HepG2 (cell line): ENCODE results near the gene PDZD2. TPM values are rescaled to one million over a fixed set of nuclear protein-coding genes. Genes with fewer than 3 reads are reported as not detected.

Experiments
- ATAC-seq: fragments of 200-7000 bp; cut with Tn5 transposase; 3 replicates; pipeline ENCODE4 v1.9.1; 2020; ENCODE audit warnings: mild to moderate bottlenecking, moderate library complexity
- BruUV-seq: library from RNA; stranded (reverse); fragments of 400-500 nt; replicated peaks from 2 replicates; lab custom pipeline; 2021; lab: Mats Ljungman, UMichigan
- CTCF ChIA-PET: fragments of 300-600 bp; formaldehyde crosslinking; extraction: SDS; loops from one replicate; lab custom pipeline; 2021; ENCODE audit warnings: low total read pairs, inconsistent platforms, low intra/inter-chr PET ratio; lab: Yijun Ruan, JAX
- POLR2A ChIA-PET: fragments of 350-600 bp; sonication (Branson Sonifier 250); formaldehyde crosslinking; loops from one replicate; lab custom pipeline; 2020; ENCODE audit warnings: antibody characterized with exemption, inconsistent platforms; lab: Yijun Ruan, JAX
- DNase-seq: peaks from one replicate; pipeline ENCODE4 v3.0.0-alpha.2; 2015; ENCODE audit warnings: low spot score
- FAIRE-seq: peaks from 3 replicates; lab custom pipeline; 2011; peaks lifted over from hg19 to GRCh38; lab: Jason Lieb, UNC
- H2AFZ ChIP-seq: one replicate; pipeline ENCODE4 v1.6.1; 2011; ENCODE audit warnings: low read length, inconsistent platforms
- H3K27ac ChIP-seq: fragments of 300-600 bp; 3 replicates; pipeline ENCODE4 v1.8.0; 2011; ENCODE audit warnings: mixed run types, mild to moderate bottlenecking, mixed read lengths, low read length, inconsistent platforms; ENCODE audit not compliant: insufficient read depth; ENCODE audit errors: extremely low read length
- H3K27me3 ChIP-seq, 2 experiments: fragments of 200-600 bp in 1 of 2; 2 replicates in 1 of 2; 3 replicates in 1 of 2; pipeline versions ENCODE4 v1.6.0 to v1.8.0; 2011; ENCODE audit warnings: low read length in 2 of 2, mild to moderate bottlenecking in 2 of 2, moderate library complexity in 2 of 2, inconsistent platforms in 1 of 2; ENCODE audit not compliant: insufficient read depth in 2 of 2, control insufficient read depth in 1 of 2
- H3K36me3 ChIP-seq, 2 experiments: fragments of 200-600 bp in 1 of 2; replicated peaks in 1 of 2; 2 replicates in 1 of 2; 3 replicates in 1 of 2; pipeline versions ENCODE4 v1.5.1 to v1.8.0; 2011; ENCODE audit warnings: low read length in 2 of 2, inconsistent platforms in 1 of 2; ENCODE audit not compliant: insufficient read depth in 2 of 2, control insufficient read depth in 1 of 2
- H3K4me1 ChIP-seq: 2 replicates; pipeline ENCODE4 v1.5.1; 2012; ENCODE audit warnings: low read length, inconsistent platforms; ENCODE audit not compliant: insufficient read depth
- H3K4me2 ChIP-seq: 2 replicates; pipeline ENCODE4 v1.6.0; 2011; ENCODE audit warnings: low read depth, low read length, inconsistent platforms
- H3K4me3 ChIP-seq, 3 experiments: fragments of 200-600 bp in 1 of 3; sonication (generic), shearing (Covaris generic) in 1 of 3; replicated peaks in 1 of 3; 2 replicates each; pipeline ENCODE4 v1.5.1; 2011 to 2016; ENCODE audit warnings: low read length in 3 of 3, inconsistent platforms in 2 of 3, low read depth in 2 of 3, mild to moderate bottlenecking in 2 of 3, control low read depth in 1 of 3, mixed read lengths in 1 of 3; ENCODE audit not compliant: insufficient read depth in 1 of 3
- H3K79me2 ChIP-seq: one replicate; pipeline ENCODE4 v1.6.1; 2011; ENCODE audit warnings: low read length, inconsistent platforms; ENCODE audit not compliant: insufficient read depth
- H3K9ac ChIP-seq: 2 replicates; pipeline ENCODE4 v1.6.0; 2011; ENCODE audit warnings: mild to moderate bottlenecking, low read depth, low read length, inconsistent platforms; ENCODE audit not compliant: insufficient read depth
- H3K9me3 ChIP-seq: 2 replicates; pipeline ENCODE4 v1.5.1; 2012; ENCODE audit warnings: mild to moderate bottlenecking, low read length
- H4K20me1 ChIP-seq: 2 replicates; pipeline ENCODE4 v1.6.0; 2011; ENCODE audit warnings: inconsistent platforms, mild to moderate bottlenecking, low read length, moderate library complexity; ENCODE audit not compliant: insufficient read depth
- CEBPB ChIP-seq: IDR thresholded peaks from 2 replicates; pipeline ENCODE4 v1.6.1; 2011; ENCODE audit warnings: low read depth, low read length, improper control_type of control experiment, borderline replicate concordance
- CEBPG ChIP-seq: IDR thresholded peaks from 2 replicates; pipeline ENCODE4 v1.6.1; 2016
- DNMT1 ChIP-seq: sonication (generic); formaldehyde crosslinking; IDR thresholded peaks from 2 replicates; pipeline ENCODE4 v1.5.1; 2020; ENCODE audit warnings: mild to moderate bottlenecking, missing genetic modification reagents
- FOXO4 ChIP-seq: sonication (generic); formaldehyde crosslinking; conservative IDR thresholded peaks from 2 replicates; pipeline ENCODE4 v1.8.1; 2023; ENCODE audit warnings: missing genetic modification reagents
- HOMEZ ChIP-seq: IDR thresholded peaks from 2 replicates; pipeline ENCODE4 v1.6.1; 2016; ENCODE audit warnings: low read depth
- MXD3 ChIP-seq: IDR thresholded peaks from 2 replicates; pipeline ENCODE4 v1.6.1; 2016; ENCODE audit warnings: mild to moderate bottlenecking, missing biosample characterization, missing genetic modification reagents
- NR2F1 ChIP-seq, 2 experiments: fragments of 450-650 bp in 1 of 2; formaldehyde crosslinking in 1 of 2; IDR thresholded peaks; 2 replicates each; pipeline versions ENCODE4 v1.5.0 to v1.6.1; 2016 to 2020; ENCODE audit warnings: mild to moderate bottlenecking in 1 of 2, missing compliant biosample characterization in 1 of 2, missing genetic modification reagents in 1 of 2, moderate library complexity in 1 of 2
- NR2F6 ChIP-seq, 2 experiments: IDR thresholded peaks; 2 replicates each; pipeline ENCODE4 v1.6.1; 2016; ENCODE audit warnings: antibody characterized with exemption in 1 of 2, mild to moderate bottlenecking in 1 of 2
- POGK ChIP-seq: sonication (generic); formaldehyde crosslinking; conservative IDR thresholded peaks from 2 replicates; pipeline ENCODE4 v1.8.0; 2022; ENCODE audit warnings: mild to moderate bottlenecking, moderate library complexity, missing genetic modification reagents
- U2AF2 ChIP-seq: fragments of 200-400 bp; formaldehyde crosslinking; IDR thresholded peaks from 2 replicates; pipeline ENCODE4 v1.6.1; 2017; ENCODE audit warnings: low read depth, mild to moderate bottlenecking, low read length
- ZNF382 ChIP-seq: sonication (generic); formaldehyde crosslinking; IDR thresholded peaks from 2 replicates; pipeline ENCODE4 v1.5.0; 2020; ENCODE audit warnings: missing genetic modification reagents, mild to moderate bottlenecking, borderline replicate concordance
- ZNF644 ChIP-seq: IDR thresholded peaks from 2 replicates; pipeline ENCODE4 v1.6.1; 2016; ENCODE audit warnings: low read depth
- ZNF652 ChIP-seq: IDR thresholded peaks from 2 replicates; pipeline ENCODE4 v1.6.1; 2016; ENCODE audit warnings: low read depth, borderline replicate concordance
- ZNF687 ChIP-seq: sonication (generic); formaldehyde crosslinking; IDR thresholded peaks from 2 replicates; pipeline ENCODE4 v1.5.1; 2020; ENCODE audit warnings: mild to moderate bottlenecking, missing genetic modification reagents, moderate library complexity
- WGBS: methylation state at CpG from one replicate; pipeline ENCODE4 v1.1.6; 2017; ENCODE audit warnings: low lambda C conversion rate; 5-methylcytosine and 5-hydroxymethylcytosine counted together
- in situ Hi-C: cut with HindIII; loops from 2 replicates; pipeline ENCODE4 v1.10.0; 2017; ENCODE audit warnings: low pct_unique_long_range_greater_than_20kb; ENCODE audit not compliant: extremely low pct_ligation_motif_present
- intact Hi-C: fragments of 100-400 bp; cut with micrococcal nuclease; formaldehyde crosslinking; loops from one replicate; pipeline ENCODE4 v1.10.0; 2022; ENCODE audit not compliant: unreplicated experiment
- polyA plus RNA-seq, 8 experiments: library from polyadenylated mRNA; depleted of rRNA in 3 of 8; stranded (reverse) in 7 of 8; unstranded in 1 of 8; fragments of >200 nt; fragmentation: Illumina TruSeq in 4 of 8; extraction: Trizol in 4 of 8; gene quantifications; 2 replicates each; pipeline versions ENCODE4 v1.2.1 to v1.2.3, GENCODE V29; 2011 to 2016; ENCODE audit warnings: low read depth in 4 of 8, missing spikeins in 1 of 8, mixed read lengths in 1 of 8; ENCODE audit not compliant: insufficient read depth in 1 of 8
- total RNA-seq, 5 experiments: library from RNA; depleted of rRNA; stranded (reverse); fragments of >200 nt; fragmentation: Illumina TruSeq; extraction: Trizol; gene quantifications; 2 replicates each; pipeline ENCODE4 v1.2.3, GENCODE V29; 2016; ENCODE audit warnings: low read depth in 1 of 5

Gene PDZD2
- total and polyA plus RNA-seq, 2 of the 13 experiments (the other 11 are each of a cell fraction or from before 2014, with no cell fraction given) = 0.04 TPM; not detected in 1

GRCh38 chr5:32082701-32083100 lies 443.8 kb downstream of the PDZD2 start (continued):
- TF ChIP-seq ZNF382 (CRISPR knock-in tag) (no peak), U2AF2 (no peak)

- in situ Hi-C loops (no loop called here), intact Hi-C loops (loop anchor here (1.0 kb wide), 1 partner anchor 10 kb away; no protein-coding TSS in a partner anchor)
- ATAC-seq = peak; percentile 76
- Histone ChIP-seq H3K27ac (no peak overlapping the region), H2AFZ (no peak overlapping the region), H3K36me3 (no peaks in the 10 kb centered on the region), H3K79me2 (no peaks in the 10 kb centered on the region), H3K9me3 (no peaks in the 10 kb centered on the region), H3K9ac (no peak overlapping the region), H3K4me1 (peaks cover 19% of the 10 kb centered on the region), H3K4me2 (no peak overlapping the region), H3K4me3 (no peak overlapping the region), H4K20me1 (no peaks in the 10 kb centered on the region), H3K27me3 (no peaks in the 10 kb centered on the region)
- FAIRE-seq = peak; percentile 48
- DNase-seq = peak; percentile 12
- CTCF ChIA-PET = no interaction called here
- no TSS peak for BruUV-seq
- POLR2A ChIA-PET = no interaction called here
- 26% methylated on average over 10 of the region's 10 CpGs for WGBS
- TF ChIP-seq POGK (CRISPR knock-in tag) (no peak), NR2F1 (CRISPR knock-in tag; IDR thresholded peaks at IDR 0.05) (peak in 1 of 2 experiments; percentile 43; a peak in 1 of 4 replicates), DNMT1 (CRISPR knock-in tag) (no peak), MXD3 (no peak), ZNF652 (CRISPR knock-in tag) (no peak), ZNF644 (CRISPR knock-in tag) (0 out of 2 replicates have a peak, but pooled peaks have one; percentile 14), FOXO4 (CRISPR knock-in tag) (no peak), NR2F6 (IDR thresholded peaks at IDR 0.05) (peak; percentile 74), NR2F6 (CRISPR knock-in tag; IDR thresholded peaks at IDR 0.05) (peak; percentile 82), CEBPB (peak; percentile 67; the same call in 1 of the 2 replicates), HOMEZ (CRISPR knock-in tag) (no peak), CEBPG (peak; percentile 82), ZNF687 (CRISPR knock-in tag) (peak; percentile 53)
Measured at GRCh38 chr5:32083981-32084430, 445.1 kb downstream of the PDZD2 start.
